Neuronal stem cell (in vitro differentiated cells): ENCODE measurements around the gene LEMD2.

ENCODE experiments used
- DNase-seq: peaks from one replicate; pipeline ENCODE4 v3.0.0-alpha.2; 2013; ENCODE audit warnings: low spot score
- H2AFZ ChIP-seq: one replicate; pipeline ENCODE4 v1.6.1; 2013; ENCODE audit warnings: mild to moderate bottlenecking, low read length, inconsistent platforms
- H2AK5ac ChIP-seq: 2 replicates; pipeline ENCODE4 v1.6.1; 2013; ENCODE audit warnings: low read depth, mild to moderate bottlenecking, inconsistent platforms, low read length, moderate library complexity, mixed read lengths
- H2BK120ac ChIP-seq: 2 replicates; pipeline ENCODE4 v1.6.1; 2013; ENCODE audit warnings: low read depth, mild to moderate bottlenecking, inconsistent platforms, low read length, moderate library complexity, mixed read lengths
- H2BK12ac ChIP-seq: one replicate; pipeline ENCODE4 v1.6.1; 2013; ENCODE audit warnings: low read length, inconsistent platforms
- H2BK15ac ChIP-seq: 2 replicates; pipeline ENCODE4 v1.6.1; 2013; ENCODE audit warnings: mild to moderate bottlenecking, low read length, inconsistent platforms, mixed read lengths
- H2BK5ac ChIP-seq: one replicate; pipeline ENCODE4 v1.6.1; 2013; ENCODE audit warnings: inconsistent platforms, mild to moderate bottlenecking, low read length, moderate library complexity
- H3K14ac ChIP-seq: one replicate; pipeline ENCODE4 v1.6.1; 2013; ENCODE audit warnings: low read length, inconsistent platforms
- H3K18ac ChIP-seq: 2 replicates; pipeline ENCODE4 v1.6.1; 2013; ENCODE audit warnings: low read length, inconsistent platforms
- H3K23ac ChIP-seq: 2 replicates; pipeline ENCODE4 v1.6.1; 2013; ENCODE audit warnings: low read depth, mild to moderate bottlenecking, mixed read lengths, low read length, inconsistent platforms; ENCODE audit not compliant: poor library complexity
- H3K27ac ChIP-seq: replicated peaks from 3 replicates; pipeline ENCODE4 v1.5.1; 2013; ENCODE audit warnings: low read length, inconsistent platforms
- H3K27me3 ChIP-seq, 3 experiments: 2 replicates each; pipeline ENCODE4 v1.6.1; 2013; ENCODE audit warnings: low read length in 3 of 3, mild to moderate bottlenecking in 2 of 3, inconsistent platforms in 1 of 3, low read depth in 1 of 3, mixed read lengths in 1 of 3, moderate library complexity in 1 of 3; ENCODE audit not compliant: control insufficient read depth in 3 of 3, insufficient read depth in 3 of 3
- H3K36me3 ChIP-seq, 2 donors: replicated peaks in 1 of 2; 2 replicates each; pipeline ENCODE4 v1.6.1; 2013; ENCODE audit warnings: low read length in 2 of 2; ENCODE audit not compliant: control insufficient read depth in 2 of 2, insufficient read depth in 2 of 2
- H3K4ac ChIP-seq: 2 replicates; pipeline ENCODE4 v1.6.1; 2013; ENCODE audit warnings: inconsistent platforms, mild to moderate bottlenecking, low read length, moderate library complexity
- H3K4me1 ChIP-seq, 2 donors: 1 replicate in 1 of 2; 2 replicates in 1 of 2; pipeline ENCODE4 v1.6.1; 2013; ENCODE audit warnings: low read length in 2 of 2, low read depth in 1 of 2; ENCODE audit not compliant: control insufficient read depth in 2 of 2, insufficient read depth in 1 of 2
- H3K4me2 ChIP-seq: one replicate; pipeline ENCODE4 v1.6.1; 2013; ENCODE audit warnings: mild to moderate bottlenecking, low read length, inconsistent platforms; ENCODE audit not compliant: insufficient read depth, poor library complexity, severe bottlenecking
- H3K4me3 ChIP-seq, 2 donors: 2 replicates each; pipeline ENCODE4 v1.5.1; 2013; ENCODE audit warnings: low read length in 2 of 2, mild to moderate bottlenecking in 2 of 2, inconsistent platforms in 1 of 2, moderate library complexity in 1 of 2
- H3K79me1 ChIP-seq: one replicate; pipeline ENCODE4 v1.6.1; 2013; ENCODE audit warnings: low read depth, mild to moderate bottlenecking, inconsistent platforms, low read length, moderate library complexity
- H3K9ac ChIP-seq: one replicate; pipeline ENCODE4 v1.6.1; 2013; ENCODE audit warnings: mild to moderate bottlenecking, low read depth, low read length, inconsistent platforms; ENCODE audit not compliant: poor library complexity
- H3K9me3 ChIP-seq, 2 donors: replicated peaks in 1 of 2; 2 replicates each; pipeline versions ENCODE3 to v1.6.1; 2013; ENCODE audit warnings: low read length in 2 of 2, mild to moderate bottlenecking in 2 of 2, inconsistent platforms in 1 of 2, low read depth in 1 of 2, mixed read lengths in 1 of 2, moderate library complexity in 1 of 2; ENCODE audit not compliant: control insufficient read depth in 2 of 2, insufficient read depth in 1 of 2
- H4K8ac ChIP-seq: one replicate; pipeline ENCODE4 v1.6.1; 2013; ENCODE audit warnings: low read depth, mild to moderate bottlenecking, inconsistent platforms, low read length, moderate library complexity
- H4K91ac ChIP-seq: one replicate; pipeline ENCODE4 v1.6.1; 2013; ENCODE audit warnings: low read length, low read depth, mild to moderate bottlenecking, inconsistent platforms; ENCODE audit not compliant: poor library complexity
- WGBS, 2 donors: extraction: QIAGEN DNeasy Blood & Tissue Kit; methylation state at CpG; one replicate each; pipeline ENCODE4 v1.1.7; 2013; ENCODE audit warnings: missing lambda C conversion rate in 2 of 2, mixed read lengths in 1 of 2; ENCODE audit not compliant: insufficient read length in 2 of 2, insufficient replicate concordance in 1 of 2; ENCODE audit errors: extremely low coverage in 2 of 2; 5-methylcytosine and 5-hydroxymethylcytosine counted together

Gene LEMD2

GRCh38 chr6:33740204-33740608 lies 48.7 kb downstream of the LEMD2 start:
- no peak overlapping the region for H3K27ac ChIP-seq
- H2BK12ac ChIP-seq = no peak overlapping the region
- H4K8ac ChIP-seq = no peak overlapping the region
- no peak overlapping the region for H3K23ac ChIP-seq
- H3K9ac ChIP-seq = no peak overlapping the region
- no peak overlapping the region for H2AK5ac ChIP-seq
- H3K4me3 ChIP-seq = no peak overlapping the region
- H3K79me1 ChIP-seq = no peaks in the 10 kb centered on the region
- H3K36me3 ChIP-seq = no peaks in the 10 kb centered on the region
- H3K27me3 ChIP-seq = peaks cover 0 to 4% (median 2%) of the 10 kb centered on the region in 3 experiments
- H3K4ac ChIP-seq = no peak overlapping the region
- no peaks in the 10 kb centered on the region for H3K9me3 ChIP-seq
- peaks cover 7 to 10% of the 10 kb centered on the region in 2 donors for H3K4me1 ChIP-seq
- H3K4me2 ChIP-seq = no peak overlapping the region
- H2BK5ac ChIP-seq = peak overlapping the region; percentile 42
- no CpG with 5 or more reads among the region's 6 CpGs for WGBS, 2 donors
- H3K14ac ChIP-seq = no peak overlapping the region
- peak overlapping the region; percentile 43 for H2BK15ac ChIP-seq
- no peak overlapping the region for H2AFZ ChIP-seq
- peak overlapping the region; percentile 13 for H3K18ac ChIP-seq
- no peak overlapping the region for H2BK120ac ChIP-seq
- H4K91ac ChIP-seq = no peak overlapping the region
- no peak for DNase-seq

GRCh38 chr6:33739571-33739970 lies 49.4 kb downstream of the LEMD2 start:
- Histone ChIP-seq H3K4me2 (no peak overlapping the region), H2AFZ (no peak overlapping the region), H3K36me3 (no peaks in the 10 kb centered on the region), H3K79me1 (no peaks in the 10 kb centered on the region), H2BK5ac (peak overlapping the region; percentile 42), H3K14ac (no peak overlapping the region), H2BK15ac (no peak overlapping the region), H3K4me1 (peaks cover 1 to 4% of the 10 kb centered on the region in 2 donors), H3K18ac (no peak overlapping the region), H3K27me3 (peaks cover 0 to 4% (median 2%) of the 10 kb centered on the region in 3 experiments), H3K4me3 (no peak overlapping the region), H3K23ac (no peak overlapping the region), H3K4ac (no peak overlapping the region), H3K27ac (no peak overlapping the region), H2BK120ac (no peak overlapping the region), H4K91ac (no peak overlapping the region), H3K9me3 (no peaks in the 10 kb centered on the region), H3K9ac (no peak overlapping the region), H2AK5ac (no peak overlapping the region), H2BK12ac (no peak overlapping the region), H4K8ac (no peak overlapping the region)
- WGBS, 2 donors = no CpG with 5 or more reads among the region's 5 CpGs
- no peak for DNase-seq

GRCh38 chr6:33738879-33739278 lies 50.1 kb downstream of the LEMD2 start:
- DNase-seq = no peak
- Histone ChIP-seq H3K9ac (no peak overlapping the region), H4K91ac (no peak overlapping the region), H3K23ac (no peak overlapping the region), H2BK5ac (peak overlapping the region; percentile 42), H2BK120ac (no peak overlapping the region), H3K79me1 (no peaks in the 10 kb centered on the region), H2AK5ac (no peak overlapping the region), H4K8ac (no peak overlapping the region), H2AFZ (no peak overlapping the region), H3K18ac (peak overlapping the region; percentile 27), H2BK12ac (no peak overlapping the region), H3K4me3 (no peak overlapping the region), H3K4me1 (no peaks in the 10 kb centered on the region), H3K36me3 (no peaks in the 10 kb centered on the region), H3K9me3 (no peaks in the 10 kb centered on the region), H3K4ac (no peak overlapping the region), H3K27me3 (peaks cover 0 to 4% (median 2%) of the 10 kb centered on the region in 3 experiments), H2BK15ac (no peak overlapping the region), H3K4me2 (no peak overlapping the region), H3K27ac (no peak overlapping the region), H3K14ac (no peak overlapping the region)
- no CpG with 5 or more reads among the region's 5 CpGs for WGBS, 2 donors

GRCh38 chr6:33738153-33738552 lies 50.8 kb downstream of the LEMD2 start:
- Histone ChIP-seq H3K14ac (no peak overlapping the region), H2BK120ac (no peak overlapping the region), H3K9me3 (no peaks in the 10 kb centered on the region), H4K8ac (no peak overlapping the region), H3K4ac (no peak overlapping the region), H3K23ac (no peak overlapping the region), H3K27ac (no peak overlapping the region), H3K79me1 (no peaks in the 10 kb centered on the region), H2BK5ac (no peak overlapping the region), H3K18ac (no peak overlapping the region), H3K4me1 (no peaks in the 10 kb centered on the region), H4K91ac (no peak overlapping the region), H2AK5ac (no peak overlapping the region), H3K36me3 (no peaks in the 10 kb centered on the region), H3K4me2 (no peak overlapping the region), H2AFZ (no peak overlapping the region), H3K27me3 (peaks cover 0 to 4% (median 2%) of the 10 kb centered on the region in 3 experiments), H3K9ac (peak overlapping the region; percentile 61), H3K4me3 (no peak overlapping the region), H2BK12ac (no peak overlapping the region), H2BK15ac (no peak overlapping the region)
- no CpG with 5 or more reads among the region's 9 CpGs for WGBS, 2 donors
- DNase-seq = no peak
